Stimulated activated CD4-positive, alpha-beta T cell treated with anti-CD3 and anti-CD28 coated beads, Interleukin-4, amount 100 ng/mL, for 48 hours (primary cell): ENCODE measurements around the gene SMNDC1.

ENCODE experiments used
- DNase-seq, 2 donors: peaks; one replicate each; pipeline ENCODE4 v3.0.0-alpha.2; 2020; ENCODE audit warnings: low read depth in 2 of 2

Gene SMNDC1

GRCh38 chr10:110327262-110327914 is 22.7 kb upstream of the SMNDC1 start:
- DNase-seq, result no peak

GRCh38 chr10:110326351-110327032 is 21.8 kb upstream of the SMNDC1 start:
- DNase-seq, result no peak

GRCh38 chr10:110324805-110325280 is 20.1 kb upstream of the SMNDC1 start:
- no peak for DNase-seq

- no peak for DNase-seq
Measured at GRCh38 chr10:110324201-110324804, 19.6 kb upstream of the SMNDC1 start.

- no peak for DNase-seq
Measured at GRCh38 chr10:110323503-110323902, 18.8 kb upstream of the SMNDC1 start.

- no peak for DNase-seq
Measured at GRCh38 chr10:110321869-110322620, 17.3 kb upstream of the SMNDC1 start.

GRCh38 chr10:110317866-110318850 is 13.4 kb upstream of the SMNDC1 start:
- no peak for DNase-seq

- no peak for DNase-seq
Measured at GRCh38 chr10:110313674-110314073, 9.0 kb upstream of the SMNDC1 start.

GRCh38 chr10:110312206-110312605 is 7.5 kb upstream of the SMNDC1 start:
- DNase-seq, result no peak

GRCh38 chr10:110311357-110311949 is 6.7 kb upstream of the SMNDC1 start:
- peak in 1 of 2 donors; percentile 15 for DNase-seq

GRCh38 chr10:110310741-110311140 is 6.0 kb upstream of the SMNDC1 start:
- no peak for DNase-seq

GRCh38 chr10:110307805-110308204 is 3.1 kb upstream of the SMNDC1 start:
- DNase-seq, result no peak

GRCh38 chr10:110306452-110306768 is 1.7 kb upstream of the SMNDC1 start:
- no peak for DNase-seq

GRCh38 chr10:110305767-110306451 is 1.2 kb upstream of the SMNDC1 start:
- no peak for DNase-seq

- DNase-seq, result peak in 1 of 2 donors; percentile 20
Measured at GRCh38 chr10:110304394-110304779, 333 bp downstream of the SMNDC1 start.

GRCh38 chr10:110303681-110304080 is 1.0 kb downstream of the SMNDC1 start:
- no peak for DNase-seq

- DNase-seq, result no peak
Measured at GRCh38 chr10:110300486-110300986, 4.2 kb downstream of the SMNDC1 start.

GRCh38 chr10:110296966-110297365 is 7.8 kb downstream of the SMNDC1 start:
- no peak for DNase-seq

- DNase-seq, result no peak
Measured at GRCh38 chr10:110286841-110287240, 17.9 kb downstream of the SMNDC1 start.

- DNase-seq, result no peak
Measured at GRCh38 chr10:110285501-110285900, 19.2 kb downstream of the SMNDC1 start.
